Fibroblast of mammary gland (primary cell): ENCODE results near the gene UCN3.

Experiments
- DNase-seq: peaks from one replicate; pipeline ENCODE4 v3.0.0-alpha.2; 2010; ENCODE audit warnings: low read depth
- H3K4me3 ChIP-seq: 2 replicates; pipeline ENCODE4 v1.5.1; 2011; ENCODE audit warnings: low read depth, mild to moderate bottlenecking, low read length, moderate library complexity; ENCODE audit not compliant: control insufficient read depth
- CTCF ChIP-seq: conservative IDR thresholded peaks from 2 replicates; pipeline ENCODE4 v1.5.1; 2011; ENCODE audit warnings: low read depth, low read length, inconsistent platforms; ENCODE audit not compliant: control insufficient read depth, insufficient read depth

UCN3 gene

GRCh38 chr10:5362873-5363272 lies 1.9 kb upstream of the UCN3 start:
- no peak overlapping the region for H3K4me3 ChIP-seq
- no peak for DNase-seq
- no peak for TF ChIP-seq CTCF

GRCh38 chr10:5364374-5364773 lies 392 bp upstream of the UCN3 start:
- TF ChIP-seq CTCF = no peak
- H3K4me3 ChIP-seq = no peak overlapping the region
- DNase-seq = no peak

- DNase-seq = no peak
- no peak overlapping the region for H3K4me3 ChIP-seq
- no peak for TF ChIP-seq CTCF
Measured at GRCh38 chr10:5365928-5366327, 1.2 kb downstream of the UCN3 start.

- no peak overlapping the region for H3K4me3 ChIP-seq
- no peak for TF ChIP-seq CTCF
- DNase-seq = no peak
Measured at GRCh38 chr10:5369362-5370158, 4.8 kb downstream of the UCN3 start.

- no peak for TF ChIP-seq CTCF
- DNase-seq = no peak
- H3K4me3 ChIP-seq = no peak overlapping the region
Measured at GRCh38 chr10:5370493-5371352, 6.0 kb downstream of the UCN3 start.

- TF ChIP-seq CTCF = no peak
- DNase-seq = no peak
- H3K4me3 ChIP-seq = no peak overlapping the region
Measured at GRCh38 chr10:5373307-5373706, 8.5 kb downstream of the UCN3 start.
